K562 (cell line): ENCODE data around the gene NEDD1.

ENCODE experiments used
- CBFB ChIP-seq: sonication (generic); formaldehyde crosslinking; IDR thresholded peaks from 2 replicates; pipeline ENCODE4 v1.4.0; 2020; ENCODE audit warnings: mild to moderate bottlenecking, missing genetic modification reagents
- CTCF ChIP-seq, 3 experiments: IDR thresholded peaks in 2 of 3; conservative IDR thresholded peaks in 1 of 3; 2 replicates each; pipeline ENCODE4 v1.5.1; 2011 to 2012; ENCODE audit warnings: low read length in 3 of 3, mild to moderate bottlenecking in 3 of 3, control low read depth in 2 of 3, improper control_type of control experiment in 1 of 3, inconsistent platforms in 1 of 3, low read depth in 1 of 3, mixed read lengths in 1 of 3, moderate library complexity in 1 of 3; ENCODE audit not compliant: insufficient read depth in 2 of 3
- ERF ChIP-seq: fragments of 450-650 bp; formaldehyde crosslinking; IDR thresholded peaks from 2 replicates; pipeline ENCODE4 v1.4.0; 2020; ENCODE audit warnings: mild to moderate bottlenecking, mixed read lengths
- SMAD4 ChIP-seq: fragments of 250-450 bp; sonication (Bioruptor Pico); conservative IDR thresholded peaks from 2 replicates; pipeline ENCODE4 v1.8.0; 2021; ENCODE audit warnings: inconsistent platforms, mild to moderate bottlenecking, moderate library complexity
- SPI1 ChIP-seq: IDR thresholded peaks from 2 replicates; pipeline ENCODE4 v1.6.1; 2011; ENCODE audit warnings: low read depth, low read length, control low read depth, borderline replicate concordance

GRCh38 chr12:96912261-96912660, 5.2 kb downstream of the NEDD1 start:
- TF ChIP-seq CTCF (IDR thresholded peaks at IDR 0.05 in 2 of 3, conservative IDR thresholded peaks at IDR 0.05 in 1 of 3; ENCODE audit: insufficient read depth in 2 of 3, low read depth in 1 of 3, low read length in 3 of 3) (no peak), CBFB (CRISPR knock-in tag) (no peak), SMAD4 (CRISPR knock-in tag) (no peak), ERF (CRISPR knock-in tag) (no peak), SPI1 (no peak)
